22Rv1 (cell line): ENCODE data around the gene HMGXB4.

ENCODE experiments used
- CTCF ChIP-seq: fragments of 450-650 bp; IDR thresholded peaks from 2 replicates; pipeline ENCODE4 v1.5.1; 2017; ENCODE audit warnings: mild to moderate bottlenecking
- ZFX ChIP-seq: fragments of 450-650 bp; IDR thresholded peaks from 2 replicates; pipeline ENCODE4 v1.6.1; 2017; ENCODE audit warnings: antibody characterized with exemption, borderline replicate concordance

- TF ChIP-seq CTCF (no peak), ZFX (no peak)
These were observed 27.4 kb upstream of the HMGXB4 start for GRCh38 chr22:35229865-35230264.
